BLaER1 treated with 17β-estradiol and CSF1 and Interleukin-3, amounts not matched to agents 10 nM and 100 nM (cell line): Measurements from ENCODE around the gene LDHA.
"Not testable (repeated sequence)": the region's sequence is repeated elsewhere in the genome, so short reads cannot be mapped to it uniquely, and the experiment has no call there.

ENCODE experiments used
- H3K27ac ChIP-seq, 11 experiments: shearing (Covaris generic); formaldehyde crosslinking; 2 replicates each; pipeline ENCODE4 v1.8.1; 2022
- H3K27me3 ChIP-seq, 11 experiments: shearing (Covaris generic); formaldehyde crosslinking; 2 replicates each; pipeline ENCODE4 v1.8.1; 2022
- H3K36me3 ChIP-seq, 11 experiments: shearing (Covaris generic); formaldehyde crosslinking; 2 replicates each; pipeline ENCODE4 v1.8.1; 2022
- H3K4me1 ChIP-seq, 10 experiments: shearing (Covaris generic); formaldehyde crosslinking; 2 replicates each; pipeline ENCODE4 v1.8.1; 2022
- H3K4me2 ChIP-seq, 11 experiments: shearing (Covaris generic); formaldehyde crosslinking; 2 replicates each; pipeline ENCODE4 v1.8.1; 2022
- H3K4me3 ChIP-seq, 10 experiments: shearing (Covaris generic); formaldehyde crosslinking; 2 replicates each; pipeline ENCODE4 v1.8.1; 2022
- H3K9ac ChIP-seq, 11 experiments: shearing (Covaris generic); formaldehyde crosslinking; 2 replicates each; pipeline ENCODE4 v1.8.1; 2022
- H3K9me3 ChIP-seq, 11 experiments: shearing (Covaris generic); formaldehyde crosslinking; replicated peaks in 1 of 11; 2 replicates each; pipeline ENCODE4 v1.8.1; 2022
- H4K20me1 ChIP-seq, 11 experiments: shearing (Covaris generic); formaldehyde crosslinking; 2 replicates each; pipeline ENCODE4 v1.8.1; 2022
- Cebpa-rat ChIP-seq, 11 experiments: shearing (Covaris generic); IDR thresholded peaks; 2 replicates each; pipeline ENCODE4 v1.8.1; 2022

Gene LDHA

GRCh38 chr11:18404062-18404461 is 9.7 kb downstream of the LDHA start:
- H3K27ac ChIP-seq = no peak overlapping the region
- no peak for TF ChIP-seq Cebpa-rat (IDR thresholded peaks at IDR 0.05)
- H3K9ac ChIP-seq = no peak overlapping the region
- peaks cover 89 to 100% (median 100%) of the 10 kb centered on the region in 11 experiments for H4K20me1 ChIP-seq
- H3K4me3 ChIP-seq = no peak overlapping the region
- peaks cover 97 to 100% (median 100%) of the 10 kb centered on the region in 11 experiments for H3K36me3 ChIP-seq
- H3K27me3 ChIP-seq = no peaks in the 10 kb centered on the region
- peaks cover under 1 to 25% (median 3%) of the 10 kb centered on the region in 10 experiments; a peak in 11 of 20 replicates for H3K4me1 ChIP-seq
- H3K9me3 ChIP-seq = no peaks in the 10 kb centered on the region
- no peak overlapping the region for H3K4me2 ChIP-seq

DNA sequence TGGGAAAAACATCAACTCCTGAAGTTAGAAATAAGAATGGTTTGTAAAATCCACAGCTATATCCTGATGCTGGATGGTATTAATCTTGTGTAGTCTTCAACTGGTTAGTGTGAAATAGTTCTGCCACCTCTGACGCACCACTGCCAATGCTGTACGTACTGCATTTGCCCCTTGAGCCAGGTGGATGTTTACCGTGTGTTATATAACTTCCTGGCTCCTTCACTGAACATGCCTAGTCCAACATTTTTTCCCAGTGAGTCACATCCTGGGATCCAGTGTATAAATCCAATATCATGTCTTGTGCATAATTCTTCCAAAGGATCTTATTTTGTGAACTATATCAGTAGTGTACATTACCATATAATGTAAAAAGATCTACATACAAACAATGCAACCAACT is 13.0 kb downstream of the LDHA start:
- not testable (repeated sequence) for H3K4me2 ChIP-seq, H3K27me3 ChIP-seq

DNA sequence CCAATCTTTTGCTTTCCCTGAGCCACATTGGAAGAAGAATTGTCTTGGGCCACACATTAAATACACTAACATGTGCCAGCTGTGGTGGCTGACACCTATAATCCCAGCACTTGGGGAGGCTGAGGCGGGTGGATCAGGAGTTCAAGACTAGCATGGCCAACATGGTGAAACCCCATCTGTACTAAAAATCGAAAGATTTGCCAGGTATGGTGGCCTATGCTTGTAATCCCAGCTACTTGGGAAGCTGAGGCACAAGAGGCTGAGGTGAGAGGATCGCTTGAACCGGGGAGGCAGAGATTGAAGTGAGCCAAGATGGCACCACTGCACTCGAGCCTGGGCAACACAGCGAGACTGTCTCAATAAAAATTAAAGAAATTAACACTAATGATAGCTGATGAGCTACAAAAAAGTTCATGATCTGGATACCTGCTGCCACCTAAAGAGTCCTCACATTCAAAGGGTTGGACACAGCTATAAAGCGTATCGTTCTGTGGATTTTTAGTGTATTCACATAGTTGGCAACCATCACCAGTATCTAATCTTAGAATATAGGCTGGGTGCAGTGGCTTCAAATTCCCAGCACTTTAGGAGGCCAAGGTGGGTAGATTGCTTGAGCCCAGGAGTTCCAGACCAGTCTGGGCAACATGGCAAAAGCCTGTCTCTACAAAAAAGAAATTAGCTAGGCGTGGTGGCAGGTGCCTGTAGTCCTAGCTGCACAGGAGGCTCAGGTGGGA is 14.4 kb downstream of the LDHA start:
- peaks cover 50 to 64% (median 54%) of the 10 kb centered on the region in 11 experiments for H3K36me3 ChIP-seq
- H3K27ac ChIP-seq = no peak overlapping the region

More for the DNA sequence above, 13.0 kb downstream of the LDHA start:
- Histone ChIP-seq H3K36me3 (peaks cover 64 to 77% (median 68%) of the 10 kb centered on the region in 11 experiments), H4K20me1 (peaks cover 59 to 84% (median 73%) of the 10 kb centered on the region in 11 experiments)
- not testable (repeated sequence) for H3K4me1 ChIP-seq, H3K27ac ChIP-seq, H3K9ac ChIP-seq, H3K9me3 ChIP-seq, H3K4me3 ChIP-seq

DNA sequence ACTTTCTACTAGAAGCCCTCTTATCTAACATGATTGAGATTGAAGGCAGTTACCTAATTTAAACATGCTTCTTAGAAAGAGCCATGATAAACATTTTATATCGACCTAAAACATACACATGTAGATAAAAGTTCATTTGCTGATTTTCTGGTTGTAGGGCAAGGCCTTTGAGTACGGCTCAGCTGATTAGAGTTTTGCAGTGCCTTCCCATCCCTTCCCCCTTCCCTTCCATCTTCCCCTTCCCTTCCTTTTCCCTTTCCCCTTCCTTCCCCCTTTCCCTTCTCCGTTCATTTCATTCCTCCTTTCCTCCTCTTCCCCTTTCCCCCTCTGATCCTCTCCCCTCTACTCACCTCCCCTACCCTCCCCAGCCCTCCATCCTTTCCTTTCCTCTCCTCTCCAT is 22.1 kb downstream of the LDHA start:
- Histone ChIP-seq H3K9ac (no peak overlapping the region), H3K4me2 (no peak overlapping the region), H4K20me1 (no peaks in the 10 kb centered on the region), H3K4me1 (peaks cover 0 to 6% (median 0%) of the 10 kb centered on the region in 10 experiments; a peak in 3 of 20 replicates), H3K27ac (no peak overlapping the region), H3K4me3 (no peak overlapping the region), H3K9me3 (no peaks in the 10 kb centered on the region), H3K36me3 (no peaks in the 10 kb centered on the region), H3K27me3 (no peaks in the 10 kb centered on the region)
- no peak for TF ChIP-seq Cebpa-rat (IDR thresholded peaks at IDR 0.05)

More for the DNA sequence above, 14.4 kb downstream of the LDHA start:
- Histone ChIP-seq H3K27me3 (no peaks in the 10 kb centered on the region), H3K4me2 (no peak overlapping the region), H3K4me1 (peaks cover 0 to 6% (median 0%) of the 10 kb centered on the region in 10 experiments; a peak in 3 of 20 replicates), H3K9me3 (no peaks in the 10 kb centered on the region), H3K4me3 (no peak overlapping the region), H4K20me1 (peaks cover 45 to 71% (median 59%) of the 10 kb centered on the region in 11 experiments), H3K9ac (no peak overlapping the region)
- TF ChIP-seq Cebpa-rat (IDR thresholded peaks at IDR 0.05) = no peak

DNA sequence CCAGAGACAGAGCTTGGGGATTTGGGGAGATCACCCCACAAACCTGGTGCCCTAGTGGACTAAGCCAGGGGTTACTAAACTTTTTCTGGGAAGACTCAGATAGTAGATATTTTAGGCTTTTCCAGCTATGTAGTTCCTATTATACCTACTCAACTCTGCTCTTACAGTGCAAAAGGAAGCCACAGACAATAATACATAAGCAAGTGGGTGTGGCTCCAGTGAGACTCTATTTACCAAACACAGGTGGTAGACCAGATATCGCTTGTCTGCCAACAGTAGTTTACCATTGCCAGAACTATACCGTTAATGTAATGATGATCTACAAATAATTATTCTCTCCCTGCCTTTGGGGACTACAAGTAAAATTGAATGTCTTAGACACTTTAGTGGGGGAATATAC is 24.7 kb downstream of the LDHA start:
- Histone ChIP-seq H3K4me2 (no peak overlapping the region), H3K9ac (no peak overlapping the region), H3K36me3 (no peaks in the 10 kb centered on the region), H3K9me3 (no peaks in the 10 kb centered on the region), H4K20me1 (no peaks in the 10 kb centered on the region), H3K4me3 (no peak overlapping the region), H3K4me1 (no peaks in the 10 kb centered on the region), H3K27me3 (no peaks in the 10 kb centered on the region), H3K27ac (no peak overlapping the region)
- no peak for TF ChIP-seq Cebpa-rat (IDR thresholded peaks at IDR 0.05)

DNA sequence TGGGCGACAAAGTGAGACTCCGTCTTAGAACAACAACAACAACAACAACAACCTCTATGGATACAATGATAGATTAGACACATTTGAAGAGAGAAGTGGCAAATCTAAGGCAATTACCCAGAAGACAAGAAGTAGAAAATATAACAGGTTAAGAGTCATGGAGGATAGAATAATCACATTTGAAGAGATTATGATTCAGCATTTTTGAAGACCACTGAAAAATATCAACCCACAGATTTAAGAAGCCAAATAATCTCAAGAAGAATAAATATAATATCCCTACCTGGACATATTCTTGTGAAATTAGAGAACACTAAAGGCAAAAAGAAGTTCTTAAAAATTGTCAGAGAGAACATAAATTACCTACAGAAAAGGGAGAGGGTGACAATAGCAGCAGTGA is 25.7 kb downstream of the LDHA start:
- no peaks in the 10 kb centered on the region for H3K4me1 ChIP-seq
- H3K27ac ChIP-seq = no peak overlapping the region
- H3K9ac ChIP-seq = no peak overlapping the region
- no peak for TF ChIP-seq Cebpa-rat (IDR thresholded peaks at IDR 0.05)
- no peak overlapping the region for H3K4me2 ChIP-seq
- H3K27me3 ChIP-seq = no peaks in the 10 kb centered on the region
- no peak overlapping the region for H3K4me3 ChIP-seq
- no peaks in the 10 kb centered on the region for H3K36me3 ChIP-seq
- H3K9me3 ChIP-seq = no peaks in the 10 kb centered on the region
- no peaks in the 10 kb centered on the region for H4K20me1 ChIP-seq

- H3K27ac ChIP-seq = no peak overlapping the region
- H3K9me3 ChIP-seq = no peaks in the 10 kb centered on the region
- H3K4me1 ChIP-seq = peaks cover 0 to 8% (median 0%) of the 10 kb centered on the region in 10 experiments; a peak in 3 of 20 replicates
- H3K9ac ChIP-seq = no peak overlapping the region
- H3K4me2 ChIP-seq = peak overlapping the region in 2 of 11 experiments; percentile 29 to 30; a peak in 1 of 22 replicates
- H4K20me1 ChIP-seq = no peaks in the 10 kb centered on the region
- no peaks in the 10 kb centered on the region for H3K36me3 ChIP-seq
- no peak for TF ChIP-seq Cebpa-rat (IDR thresholded peaks at IDR 0.05)
- H3K27me3 ChIP-seq = no peaks in the 10 kb centered on the region
- H3K4me3 ChIP-seq = no peak overlapping the region
Measured at GRCh38 chr11:18427240-18427639, 32.9 kb downstream of the LDHA start.

DNA sequence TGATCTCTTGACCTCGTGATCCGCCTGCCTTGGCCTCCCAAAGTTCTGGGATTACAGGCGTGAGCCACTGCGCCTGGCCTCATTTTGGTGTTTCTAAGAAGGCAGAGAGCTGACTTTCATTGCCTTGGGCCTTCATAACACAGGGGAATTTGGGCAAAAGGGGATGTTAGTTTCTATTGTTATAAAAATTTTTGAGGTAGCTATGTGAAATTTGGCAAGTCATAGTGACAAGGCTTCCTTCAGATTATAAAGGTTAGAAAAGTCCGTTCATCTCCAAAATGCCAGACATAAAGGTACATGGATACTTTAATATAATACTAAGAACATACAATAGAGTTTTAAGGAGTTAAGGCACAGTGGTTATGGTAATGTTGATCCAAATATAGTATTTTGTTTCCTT is 35.0 kb downstream of the LDHA start:
- no peaks in the 10 kb centered on the region for H3K9me3 ChIP-seq
- H3K4me3 ChIP-seq = no peak overlapping the region
- no peak overlapping the region for H3K9ac ChIP-seq
- no peak overlapping the region for H3K4me2 ChIP-seq
- no peaks in the 10 kb centered on the region for H3K36me3 ChIP-seq
- H3K27ac ChIP-seq = no peak overlapping the region
- TF ChIP-seq Cebpa-rat (IDR thresholded peaks at IDR 0.05) = no peak
- peaks cover 0 to 8% (median 0%) of the 10 kb centered on the region in 10 experiments; a peak in 3 of 20 replicates for H3K4me1 ChIP-seq
- H3K27me3 ChIP-seq = no peaks in the 10 kb centered on the region
- H4K20me1 ChIP-seq = no peaks in the 10 kb centered on the region

DNA sequence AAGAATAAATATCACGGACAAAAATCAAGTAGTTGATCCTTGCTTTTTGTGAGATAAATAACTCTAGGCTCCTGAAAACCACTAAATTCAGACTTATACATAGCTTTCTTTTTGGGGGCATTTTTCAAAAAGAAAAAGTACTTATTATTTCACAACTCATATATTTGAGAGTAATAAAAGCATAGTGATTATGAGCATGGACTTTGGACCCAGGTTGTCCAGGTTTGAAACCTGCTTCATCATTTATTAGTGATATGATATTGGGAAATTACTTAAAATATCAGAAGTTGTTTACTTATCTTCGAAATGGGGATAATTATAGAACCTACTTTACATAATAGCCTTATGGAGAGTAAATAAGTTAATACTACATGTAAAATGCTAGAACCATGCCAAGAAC is 44.3 kb downstream of the LDHA start:
- H3K27me3 ChIP-seq = no peaks in the 10 kb centered on the region
- no peak overlapping the region for H3K9ac ChIP-seq
- H3K4me3 ChIP-seq = no peak overlapping the region
- H3K27ac ChIP-seq = no peak overlapping the region
- no peaks in the 10 kb centered on the region for H4K20me1 ChIP-seq
- H3K4me1 ChIP-seq = no peaks in the 10 kb centered on the region
- no peaks in the 10 kb centered on the region for H3K36me3 ChIP-seq
- H3K4me2 ChIP-seq = no peak overlapping the region
- peaks cover 0 to 11% (median 6%) of the 10 kb centered on the region in 11 experiments; a peak in 12 of 22 replicates for H3K9me3 ChIP-seq
- TF ChIP-seq Cebpa-rat (IDR thresholded peaks at IDR 0.05) = no peak

GRCh38 chr11:18449251-18449650 is 54.9 kb downstream of the LDHA start:
- Histone ChIP-seq H3K36me3 (no peaks in the 10 kb centered on the region), H3K9ac (no peak overlapping the region), H3K27me3 (no peaks in the 10 kb centered on the region), H3K4me3 (no peak overlapping the region), H3K4me2 (peak overlapping the region in 2 of 11 experiments; percentile 4 to 53; a peak in 4 of 22 replicates), H3K9me3 (no peaks in the 10 kb centered on the region), H3K4me1 (peaks cover 0 to 11% (median 0%) of the 10 kb centered on the region in 10 experiments; a peak in 6 of 20 replicates), H3K27ac (no peak overlapping the region), H4K20me1 (no peaks in the 10 kb centered on the region)
- TF ChIP-seq Cebpa-rat (IDR thresholded peaks at IDR 0.05) = no peak
